Type B pancreatic cell (in vitro differentiated cells): ENCODE measurements around the gene NPAS3. TPM values are rescaled to one million over a fixed set of nuclear protein-coding genes. Genes with fewer than 3 reads are reported as not detected.

Source experiments
- DNase-seq: peaks from one replicate; pipeline ENCODE4 v3.0.0; 2021; ENCODE audit warnings: mixed read lengths; ENCODE audit not compliant: unreplicated experiment; ENCODE audit errors: extremely low spot score
- H3K27ac Mint-ChIP-seq: 2 replicates; pipeline ENCODE4 v1.8.0; 2021; ENCODE audit warnings: mild to moderate bottlenecking, mixed read lengths
- H3K27me3 Mint-ChIP-seq: 2 replicates; pipeline ENCODE4 v1.8.0; 2021; ENCODE audit warnings: mixed read lengths
- H3K36me3 Mint-ChIP-seq: 2 replicates; pipeline ENCODE4 v1.8.0; 2021; ENCODE audit warnings: mixed read lengths
- H3K4me1 Mint-ChIP-seq: one replicate; pipeline ENCODE4 v1.8.0; 2021; ENCODE audit warnings: mixed read lengths; ENCODE audit not compliant: unreplicated experiment
- H3K4me3 Mint-ChIP-seq: 2 replicates; pipeline ENCODE4 v1.8.0; 2021; ENCODE audit warnings: mild to moderate bottlenecking, mixed read lengths
- H3K9me3 Mint-ChIP-seq: 2 replicates; pipeline ENCODE4 v1.8.0; 2021; ENCODE audit warnings: mixed read lengths
- CTCF ChIP-seq: fragments of 200-600 bp; sonication (generic); conservative IDR thresholded peaks from 2 replicates; pipeline ENCODE4 v1.5.0; 2021; ENCODE audit warnings: antibody characterized with exemption, mild to moderate bottlenecking
- total RNA-seq: library from RNA; stranded (reverse); gene quantifications from 2 replicates; pipeline ENCODE4 v1.2.1, GENCODE V29; 2021; ENCODE audit warnings: low replicate concordance

NPAS3 gene
- total RNA-seq, 1 donor from 2014 or later = 8.7 TPM

- Mint-ChIP-seq H3K36me3 (peaks cover 4% of the 10 kb centered on the region), H3K27me3 (peaks cover 18% of the 10 kb centered on the region), H3K9me3 (peaks cover 5% of the 10 kb centered on the region), H3K4me3 (no peak overlapping the region), H3K27ac (no peak overlapping the region), H3K4me1 (no peaks in the 10 kb centered on the region)
- no peak for DNase-seq
- TF ChIP-seq CTCF = no peak
Observed at GRCh38 chr14:33800735-33801163, 862.1 kb downstream of the NPAS3 start.

GRCh38 chr14:33802737-33803136 lies 864.1 kb downstream of the NPAS3 start:
- no peak for TF ChIP-seq CTCF
- no peak for DNase-seq
- no peak overlapping the region for H3K4me3 Mint-ChIP-seq
- no peak overlapping the region for H3K27ac Mint-ChIP-seq
- H3K9me3 Mint-ChIP-seq = peaks cover 5% of the 10 kb centered on the region
- H3K27me3 Mint-ChIP-seq = peaks cover 7% of the 10 kb centered on the region
- H3K36me3 Mint-ChIP-seq = peaks cover 4% of the 10 kb centered on the region
- no peaks in the 10 kb centered on the region for H3K4me1 Mint-ChIP-seq

- DNase-seq = no peak
- TF ChIP-seq CTCF = no peak
- no peak overlapping the region for H3K27ac Mint-ChIP-seq
- no peak overlapping the region for H3K4me3 Mint-ChIP-seq
- peaks cover 5% of the 10 kb centered on the region for H3K4me1 Mint-ChIP-seq
- peaks cover 4% of the 10 kb centered on the region for H3K36me3 Mint-ChIP-seq
- peaks cover 8% of the 10 kb centered on the region for H3K27me3 Mint-ChIP-seq
- H3K9me3 Mint-ChIP-seq = peaks cover 5% of the 10 kb centered on the region
Observed at GRCh38 chr14:33805593-33805992, 866.9 kb downstream of the NPAS3 start.

- no peak for DNase-seq
- peaks cover 5% of the 10 kb centered on the region for H3K4me1 Mint-ChIP-seq
- H3K36me3 Mint-ChIP-seq = no peaks in the 10 kb centered on the region
- TF ChIP-seq CTCF = no peak
- H3K9me3 Mint-ChIP-seq = no peaks in the 10 kb centered on the region
- H3K27me3 Mint-ChIP-seq = peaks cover 4% of the 10 kb centered on the region
- no peak overlapping the region for H3K27ac Mint-ChIP-seq
- H3K4me3 Mint-ChIP-seq = no peak overlapping the region
Observed at GRCh38 chr14:33806905-33807304, 868.2 kb downstream of the NPAS3 start.

- H3K36me3 Mint-ChIP-seq = no peaks in the 10 kb centered on the region
- no peak overlapping the region for H3K27ac Mint-ChIP-seq
- no peaks in the 10 kb centered on the region for H3K9me3 Mint-ChIP-seq
- DNase-seq = no peak
- no peak for TF ChIP-seq CTCF
- peaks cover 5% of the 10 kb centered on the region for H3K4me1 Mint-ChIP-seq
- H3K27me3 Mint-ChIP-seq = peaks cover 4% of the 10 kb centered on the region
- H3K4me3 Mint-ChIP-seq = no peak overlapping the region
Observed at GRCh38 chr14:33808187-33808586, 869.5 kb downstream of the NPAS3 start.

- TF ChIP-seq CTCF = no peak
- H3K27me3 Mint-ChIP-seq = peaks cover 12% of the 10 kb centered on the region
- H3K36me3 Mint-ChIP-seq = no peaks in the 10 kb centered on the region
- H3K27ac Mint-ChIP-seq = no peak overlapping the region
- H3K9me3 Mint-ChIP-seq = peaks cover 5% of the 10 kb centered on the region
- DNase-seq = no peak
- peaks cover 5% of the 10 kb centered on the region for H3K4me1 Mint-ChIP-seq
- H3K4me3 Mint-ChIP-seq = no peak overlapping the region
Observed at GRCh38 chr14:33809396-33809981, 870.8 kb downstream of the NPAS3 start.
